Ishikawa (cell line): Measurements from ENCODE around the gene SHMT2.

ENCODE experiments used
- CEBPB ChIP-seq: IDR thresholded peaks from 2 replicates; pipeline ENCODE4 v1.6.1; 2012
- CREB1 ChIP-seq: IDR thresholded peaks from 2 replicates; pipeline ENCODE4 v1.6.1; 2012; ENCODE audit warnings: low read depth
- EGR1 ChIP-seq: IDR thresholded peaks from 2 replicates; pipeline ENCODE4 v1.6.1; 2012
- EP300 ChIP-seq: IDR thresholded peaks from 2 replicates; pipeline ENCODE4 v1.6.1; 2012; ENCODE audit warnings: borderline replicate concordance
- FOXM1 ChIP-seq: IDR thresholded peaks from 2 replicates; pipeline ENCODE4 v1.6.1; 2012; ENCODE audit warnings: low read depth, borderline replicate concordance
- NFIC ChIP-seq: IDR thresholded peaks from 2 replicates; pipeline ENCODE4 v1.6.1; 2012
- RAD21 ChIP-seq: IDR thresholded peaks from 2 replicates; pipeline ENCODE4 v1.6.1; 2012; ENCODE audit warnings: low read depth
- TAF1 ChIP-seq: IDR thresholded peaks from 2 replicates; pipeline ENCODE4 v1.6.1; 2012; ENCODE audit warnings: low read depth, mild to moderate bottlenecking
- TCF12 ChIP-seq: IDR thresholded peaks from 2 replicates; pipeline ENCODE4 v1.6.1; 2012; ENCODE audit warnings: low read depth
- TEAD4 ChIP-seq: IDR thresholded peaks from 2 replicates; pipeline ENCODE4 v1.6.1; 2012
- YY1 ChIP-seq: IDR thresholded peaks from 2 replicates; pipeline ENCODE4 v1.6.1; 2012; ENCODE audit warnings: low read depth
- ZBTB7A ChIP-seq: IDR thresholded peaks from 2 replicates; pipeline ENCODE4 v1.6.1; 2012; ENCODE audit warnings: low read depth
- TF ChIP-seq, protein P1 (sequence below): IDR thresholded peaks from 2 replicates; pipeline ENCODE4 v1.6.1; 2012
- TF ChIP-seq, protein P2 (sequence below): IDR thresholded peaks from 2 replicates; pipeline ENCODE4 v1.6.1; 2012; ENCODE audit warnings: low read depth, mild to moderate bottlenecking
- TF ChIP-seq, protein P3 (sequence below): IDR thresholded peaks from 2 replicates; pipeline ENCODE4 v1.6.1; 2012

Gene SHMT2

DNA sequence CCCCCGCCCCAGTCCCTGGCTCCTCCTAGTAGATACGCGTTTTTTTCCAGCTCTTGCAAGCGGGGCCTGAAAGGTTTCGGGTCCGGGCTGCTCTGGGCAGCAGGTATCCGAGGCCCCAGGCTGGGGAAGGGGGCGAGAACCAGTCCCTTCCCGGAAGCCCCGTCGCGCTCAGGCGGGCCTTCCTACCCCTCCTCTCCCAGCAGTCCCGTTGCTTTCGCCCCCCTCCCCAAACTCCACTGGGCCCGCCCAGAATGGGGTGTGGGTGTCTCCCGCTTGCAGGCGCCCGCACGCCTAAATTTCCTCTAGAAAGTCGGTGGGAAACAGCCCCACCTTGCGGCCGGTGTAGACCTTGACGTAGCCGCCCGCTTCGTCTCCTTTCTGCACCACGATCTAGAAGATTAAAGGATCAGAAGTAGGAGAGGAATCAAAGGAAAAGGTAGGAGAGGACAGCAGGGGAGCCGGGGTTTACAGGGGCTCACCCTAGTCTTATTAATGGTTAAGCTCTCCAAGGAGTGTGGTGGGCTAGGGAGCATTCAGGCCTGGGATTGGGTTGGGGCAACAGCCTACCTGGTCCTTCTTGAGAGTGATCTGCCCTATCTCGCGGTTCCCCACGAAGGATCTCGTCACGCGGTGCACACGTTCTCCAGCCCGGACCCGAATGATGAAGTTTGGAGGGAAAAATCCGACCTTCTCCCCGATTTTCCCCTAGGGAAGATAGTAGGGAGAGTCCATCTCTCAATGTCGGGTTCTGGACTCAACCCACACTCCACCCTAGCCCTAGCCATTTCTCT is 14.2 kb downstream of the SHMT2 start:
- TF ChIP-seq EP300, result no peak
- peak; percentile 87 for TF ChIP-seq RAD21
- TF ChIP-seq, protein P1, sequence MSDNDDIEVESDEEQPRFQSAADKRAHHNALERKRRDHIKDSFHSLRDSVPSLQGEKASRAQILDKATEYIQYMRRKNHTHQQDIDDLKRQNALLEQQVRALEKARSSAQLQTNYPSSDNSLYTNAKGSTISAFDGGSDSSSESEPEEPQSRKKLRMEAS, result no peak
- TF ChIP-seq NFIC, result 0 out of 2 replicates have a peak, but pooled peaks have one; percentile 20
- 0 out of 2 replicates have a peak, but pooled peaks have one; percentile 32 for TF ChIP-seq TEAD4
- TF ChIP-seq, protein P2, sequence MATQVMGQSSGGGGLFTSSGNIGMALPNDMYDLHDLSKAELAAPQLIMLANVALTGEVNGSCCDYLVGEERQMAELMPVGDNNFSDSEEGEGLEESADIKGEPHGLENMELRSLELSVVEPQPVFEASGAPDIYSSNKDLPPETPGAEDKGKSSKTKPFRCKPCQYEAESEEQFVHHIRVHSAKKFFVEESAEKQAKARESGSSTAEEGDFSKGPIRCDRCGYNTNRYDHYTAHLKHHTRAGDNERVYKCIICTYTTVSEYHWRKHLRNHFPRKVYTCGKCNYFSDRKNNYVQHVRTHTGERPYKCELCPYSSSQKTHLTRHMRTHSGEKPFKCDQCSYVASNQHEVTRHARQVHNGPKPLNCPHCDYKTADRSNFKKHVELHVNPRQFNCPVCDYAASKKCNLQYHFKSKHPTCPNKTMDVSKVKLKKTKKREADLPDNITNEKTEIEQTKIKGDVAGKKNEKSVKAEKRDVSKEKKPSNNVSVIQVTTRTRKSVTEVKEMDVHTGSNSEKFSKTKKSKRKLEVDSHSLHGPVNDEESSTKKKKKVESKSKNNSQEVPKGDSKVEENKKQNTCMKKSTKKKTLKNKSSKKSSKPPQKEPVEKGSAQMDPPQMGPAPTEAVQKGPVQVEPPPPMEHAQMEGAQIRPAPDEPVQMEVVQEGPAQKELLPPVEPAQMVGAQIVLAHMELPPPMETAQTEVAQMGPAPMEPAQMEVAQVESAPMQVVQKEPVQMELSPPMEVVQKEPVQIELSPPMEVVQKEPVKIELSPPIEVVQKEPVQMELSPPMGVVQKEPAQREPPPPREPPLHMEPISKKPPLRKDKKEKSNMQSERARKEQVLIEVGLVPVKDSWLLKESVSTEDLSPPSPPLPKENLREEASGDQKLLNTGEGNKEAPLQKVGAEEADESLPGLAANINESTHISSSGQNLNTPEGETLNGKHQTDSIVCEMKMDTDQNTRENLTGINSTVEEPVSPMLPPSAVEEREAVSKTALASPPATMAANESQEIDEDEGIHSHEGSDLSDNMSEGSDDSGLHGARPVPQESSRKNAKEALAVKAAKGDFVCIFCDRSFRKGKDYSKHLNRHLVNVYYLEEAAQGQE, result no peak
- 0 out of 2 replicates have a peak, but pooled peaks have one; percentile 30 for TF ChIP-seq FOXM1
- no peak for TF ChIP-seq YY1
- no peak for TF ChIP-seq CEBPB
- no peak for TF ChIP-seq EGR1
- TF ChIP-seq, protein P3, sequence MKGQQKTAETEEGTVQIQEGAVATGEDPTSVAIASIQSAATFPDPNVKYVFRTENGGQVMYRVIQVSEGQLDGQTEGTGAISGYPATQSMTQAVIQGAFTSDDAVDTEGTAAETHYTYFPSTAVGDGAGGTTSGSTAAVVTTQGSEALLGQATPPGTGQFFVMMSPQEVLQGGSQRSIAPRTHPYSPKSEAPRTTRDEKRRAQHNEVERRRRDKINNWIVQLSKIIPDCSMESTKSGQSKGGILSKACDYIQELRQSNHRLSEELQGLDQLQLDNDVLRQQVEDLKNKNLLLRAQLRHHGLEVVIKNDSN, result no peak
- no peak; the same call in 1 of the 2 replicates for TF ChIP-seq ZBTB7A
- peak; percentile 51; the same call in 1 of the 2 replicates for TF ChIP-seq CREB1
- TF ChIP-seq TCF12, result peak; percentile 55; the same call in 1 of the 2 replicates
- TF ChIP-seq TAF1, result no peak; the same call in 1 of the 2 replicates

DNA sequence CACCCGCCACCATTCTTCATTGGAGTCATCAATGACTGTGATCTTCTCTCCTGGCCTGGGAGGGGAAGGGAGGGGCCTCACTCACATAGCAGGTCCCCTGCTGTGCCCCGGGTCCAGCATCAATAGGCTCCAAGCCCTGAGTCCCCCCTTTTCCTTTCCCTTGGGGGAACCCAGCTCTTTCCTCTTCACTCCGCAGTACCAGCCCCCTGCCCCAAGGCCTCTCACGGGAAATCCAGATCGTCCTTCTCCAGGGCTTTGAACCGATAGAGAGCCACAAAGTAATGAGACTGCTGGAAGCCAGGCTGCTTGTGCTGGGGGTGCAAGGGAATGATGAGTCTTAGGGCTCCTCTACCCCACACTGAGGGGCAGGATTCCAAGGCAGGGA is 14.8 kb downstream of the SHMT2 start:
- TF ChIP-seq EGR1 (no peak), TEAD4 (no peak), ZBTB7A (no peak), CREB1 (no peak)

DNA sequence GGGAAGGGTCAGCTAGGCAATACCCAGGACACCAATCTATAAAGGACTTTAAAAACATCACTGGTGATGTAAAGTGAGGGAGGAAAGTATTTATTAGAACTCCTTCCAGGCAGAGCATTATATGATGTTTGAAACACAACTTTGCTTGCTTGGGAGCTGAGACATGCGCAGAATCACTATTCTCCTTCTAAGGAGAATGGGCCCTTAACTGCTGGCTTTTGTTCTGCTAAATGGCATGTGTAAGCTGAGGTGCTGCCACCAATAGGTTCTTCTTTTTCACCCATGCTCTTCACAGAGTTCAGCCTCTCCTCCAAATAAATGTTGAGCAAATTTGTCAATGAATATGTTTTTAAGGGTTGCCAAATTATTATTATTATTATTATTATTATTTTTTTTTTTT is 17.5 kb downstream of the SHMT2 start:
- TF ChIP-seq TAF1 (no peak), TEAD4 (no peak), RAD21 (no peak), NFIC (no peak), CEBPB (no peak), ZBTB7A (no peak), YY1 (no peak), EP300 (no peak), FOXM1 (no peak), TCF12 (no peak), CREB1 (no peak)
- TF ChIP-seq, protein P2, result no peak
- TF ChIP-seq, protein P1, result no peak

DNA sequence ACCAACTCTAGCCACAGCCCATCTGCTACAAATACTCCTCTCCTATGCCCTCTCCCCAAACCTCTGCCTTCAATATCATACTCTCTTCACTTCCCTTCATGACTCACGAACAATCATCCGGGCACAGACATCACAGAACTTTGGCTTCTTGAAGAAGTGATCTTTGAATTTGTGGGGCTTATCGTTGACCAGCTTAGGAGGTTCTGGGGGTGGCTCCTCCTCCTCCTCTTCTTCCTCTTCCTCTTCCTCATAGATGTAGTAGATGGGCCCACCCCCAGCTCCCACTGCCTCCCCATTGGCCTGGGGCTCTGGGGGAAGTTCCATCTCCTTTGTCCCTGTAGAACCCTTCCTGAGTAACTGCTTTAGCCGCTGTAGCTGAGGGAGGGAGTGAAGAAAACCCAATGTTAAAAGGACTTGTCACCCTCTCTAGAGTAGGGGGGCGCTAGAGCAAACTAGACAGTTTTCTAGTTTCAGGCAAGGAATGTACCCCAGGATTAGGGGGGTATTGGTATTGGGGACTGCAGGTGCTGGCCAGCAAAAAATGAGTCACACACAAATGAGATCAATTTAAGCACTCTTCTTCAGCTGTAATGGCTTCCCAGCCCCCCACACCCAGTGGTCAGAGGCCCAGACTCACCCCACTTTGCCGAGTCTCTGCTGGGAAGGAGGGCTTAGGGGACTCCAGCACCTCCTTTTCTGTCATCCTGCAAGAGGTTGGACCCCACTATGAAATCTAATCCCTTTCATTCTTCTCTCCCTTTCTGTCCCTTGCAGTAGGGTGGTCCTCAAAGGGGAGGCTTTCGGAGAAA is 19.6 kb downstream of the SHMT2 start:
- TF ChIP-seq NFIC, result no peak

DNA sequence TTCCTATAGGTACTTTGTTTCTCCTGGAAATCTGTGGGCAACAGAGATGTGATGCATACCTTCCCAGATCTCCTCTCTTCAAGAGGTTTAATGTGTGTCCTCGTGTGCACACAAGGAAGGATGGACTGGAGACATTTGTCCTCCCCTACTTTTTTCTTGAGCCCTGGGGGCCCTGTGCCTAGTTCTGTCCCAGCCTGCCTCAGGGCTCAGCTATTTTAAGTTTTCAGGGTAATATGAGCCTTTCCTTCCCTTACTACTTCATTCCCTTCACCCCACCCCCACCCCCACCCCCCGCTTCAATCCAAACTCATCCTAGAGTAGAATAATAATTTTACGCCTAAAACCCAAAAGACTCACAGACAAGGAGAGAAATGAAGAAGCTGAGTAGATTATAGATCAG is 21.0 kb downstream of the SHMT2 start:
- TF ChIP-seq, protein P1, result no peak
- TF ChIP-seq CREB1, result no peak
- TF ChIP-seq TEAD4, result no peak
- no peak for TF ChIP-seq FOXM1
- no peak for TF ChIP-seq NFIC
- TF ChIP-seq, protein P2, result no peak
- TF ChIP-seq EGR1, result no peak
- TF ChIP-seq RAD21, result no peak
- TF ChIP-seq TCF12, result no peak
- no peak for TF ChIP-seq TAF1
- no peak for TF ChIP-seq ZBTB7A
- TF ChIP-seq YY1, result no peak
- no peak for TF ChIP-seq CEBPB
- no peak for TF ChIP-seq EP300
- TF ChIP-seq, protein P3, result no peak
